Astrocyte (in vitro differentiated cells and primary cell): ENCODE measurements around the gene ARIH2.

Experiments used
- EZH2 ChIP-seq: IDR thresholded peaks from 2 replicates; pipeline ENCODE4 v1.6.1; 2012; ENCODE audit warnings: mild to moderate bottlenecking, low read length, inconsistent platforms; ENCODE audit not compliant: insufficient read depth
- TF ChIP-seq, protein P1 (sequence below): IDR thresholded peaks from 2 replicates; pipeline ENCODE4 v1.5.1; 2011; ENCODE audit warnings: low read depth, mild to moderate bottlenecking, inconsistent platforms, low read length, moderate library complexity; ENCODE audit not compliant: insufficient read depth

DNA sequence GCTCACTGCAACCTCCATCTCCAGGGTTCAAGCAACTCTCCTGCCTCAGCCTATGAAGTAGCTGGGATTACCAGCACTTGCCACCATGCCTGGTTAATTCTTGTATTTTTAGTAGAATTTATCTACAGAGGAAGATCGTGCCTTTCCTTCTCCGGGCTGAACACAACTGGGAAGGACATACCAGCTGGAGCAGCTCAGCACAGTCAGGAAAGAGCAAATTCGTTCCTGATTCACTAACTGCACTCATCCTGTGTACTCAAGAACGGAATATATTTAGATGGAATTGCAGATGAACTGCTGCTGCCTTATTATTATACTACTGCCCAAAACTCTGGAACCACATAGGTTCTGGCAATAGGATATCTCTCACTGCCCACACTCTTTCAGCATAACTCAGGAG is 44.3 kb downstream of the ARIH2 start:
- TF ChIP-seq, protein P1, sequence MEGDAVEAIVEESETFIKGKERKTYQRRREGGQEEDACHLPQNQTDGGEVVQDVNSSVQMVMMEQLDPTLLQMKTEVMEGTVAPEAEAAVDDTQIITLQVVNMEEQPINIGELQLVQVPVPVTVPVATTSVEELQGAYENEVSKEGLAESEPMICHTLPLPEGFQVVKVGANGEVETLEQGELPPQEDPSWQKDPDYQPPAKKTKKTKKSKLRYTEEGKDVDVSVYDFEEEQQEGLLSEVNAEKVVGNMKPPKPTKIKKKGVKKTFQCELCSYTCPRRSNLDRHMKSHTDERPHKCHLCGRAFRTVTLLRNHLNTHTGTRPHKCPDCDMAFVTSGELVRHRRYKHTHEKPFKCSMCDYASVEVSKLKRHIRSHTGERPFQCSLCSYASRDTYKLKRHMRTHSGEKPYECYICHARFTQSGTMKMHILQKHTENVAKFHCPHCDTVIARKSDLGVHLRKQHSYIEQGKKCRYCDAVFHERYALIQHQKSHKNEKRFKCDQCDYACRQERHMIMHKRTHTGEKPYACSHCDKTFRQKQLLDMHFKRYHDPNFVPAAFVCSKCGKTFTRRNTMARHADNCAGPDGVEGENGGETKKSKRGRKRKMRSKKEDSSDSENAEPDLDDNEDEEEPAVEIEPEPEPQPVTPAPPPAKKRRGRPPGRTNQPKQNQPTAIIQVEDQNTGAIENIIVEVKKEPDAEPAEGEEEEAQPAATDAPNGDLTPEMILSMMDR: no peak
- TF ChIP-seq EZH2: no peak
